ENCODE data around the gene TRAF2.
"Not testable (repeated sequence)": the region's sequence is repeated elsewhere in the genome, so short reads cannot be mapped to it uniquely, and the experiment has no call there.

TRAF2 gene

DNA sequence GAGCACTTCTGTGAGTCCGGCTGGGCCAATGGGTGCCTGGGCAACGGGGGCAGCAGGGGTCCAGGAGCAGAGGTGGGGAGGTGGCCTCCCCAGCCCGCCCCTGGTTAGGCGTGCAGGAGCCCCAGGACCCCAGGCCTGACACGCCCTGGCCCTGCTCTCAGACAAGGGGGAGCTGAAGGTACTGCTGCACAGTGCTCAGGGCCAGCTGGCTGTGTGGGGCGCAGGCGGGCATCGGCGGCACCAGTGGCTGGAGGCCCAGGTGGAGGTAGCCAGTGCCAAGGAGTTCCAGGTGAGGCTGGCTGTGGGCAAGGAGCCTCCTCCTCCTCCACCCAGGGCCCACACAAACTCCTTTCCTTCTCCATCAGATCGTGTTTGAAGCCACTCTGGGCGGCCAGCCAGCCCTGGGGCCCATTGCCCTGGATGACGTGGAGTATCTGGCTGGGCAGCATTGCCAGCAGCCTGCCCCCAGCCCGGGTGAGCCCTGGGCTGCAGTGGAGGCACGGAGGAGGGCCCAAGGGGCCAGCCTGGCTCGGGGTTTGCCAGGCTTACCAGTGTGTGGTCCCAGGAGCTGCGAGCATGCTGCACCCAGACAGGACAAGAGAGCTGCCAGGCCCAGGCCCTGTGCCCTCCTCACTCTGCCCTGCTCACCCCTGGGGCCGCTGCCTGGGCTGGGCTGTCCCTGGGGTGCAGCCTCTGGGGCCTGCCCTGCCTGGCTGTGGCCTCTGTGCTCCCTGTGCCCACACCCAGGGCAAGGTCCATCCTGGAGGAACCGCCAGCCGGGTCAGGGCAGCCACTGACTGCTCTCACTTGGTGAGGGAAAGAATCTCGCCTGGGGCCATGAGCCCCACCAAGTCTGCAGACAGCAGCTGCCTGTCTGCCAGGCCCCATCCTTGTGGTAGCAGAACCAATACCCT lies 27.2 kb upstream of the TRAF2 start:
- DNase-seq: no peak

DNA sequence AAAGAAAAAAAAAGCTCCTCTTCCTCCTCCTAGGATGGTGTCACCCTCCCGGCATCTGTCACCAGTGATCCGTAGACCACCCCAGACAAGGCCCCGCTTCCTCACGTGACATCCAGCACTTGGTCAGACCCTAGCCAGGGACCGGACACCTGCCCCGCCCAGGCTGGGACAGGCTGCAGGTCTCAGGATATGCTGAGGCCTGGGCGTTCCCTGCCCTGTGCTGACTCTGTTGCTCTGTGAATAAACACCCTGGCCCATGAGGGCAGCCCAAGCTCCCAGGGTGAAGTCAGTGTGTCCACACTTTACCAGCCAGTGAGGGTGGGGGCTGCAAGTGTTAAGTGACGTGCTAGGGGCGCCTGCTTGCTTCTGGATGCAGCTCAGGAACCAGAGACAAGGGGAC lies 25.8 kb upstream of the TRAF2 start:
- DNase-seq: no peak

DNA sequence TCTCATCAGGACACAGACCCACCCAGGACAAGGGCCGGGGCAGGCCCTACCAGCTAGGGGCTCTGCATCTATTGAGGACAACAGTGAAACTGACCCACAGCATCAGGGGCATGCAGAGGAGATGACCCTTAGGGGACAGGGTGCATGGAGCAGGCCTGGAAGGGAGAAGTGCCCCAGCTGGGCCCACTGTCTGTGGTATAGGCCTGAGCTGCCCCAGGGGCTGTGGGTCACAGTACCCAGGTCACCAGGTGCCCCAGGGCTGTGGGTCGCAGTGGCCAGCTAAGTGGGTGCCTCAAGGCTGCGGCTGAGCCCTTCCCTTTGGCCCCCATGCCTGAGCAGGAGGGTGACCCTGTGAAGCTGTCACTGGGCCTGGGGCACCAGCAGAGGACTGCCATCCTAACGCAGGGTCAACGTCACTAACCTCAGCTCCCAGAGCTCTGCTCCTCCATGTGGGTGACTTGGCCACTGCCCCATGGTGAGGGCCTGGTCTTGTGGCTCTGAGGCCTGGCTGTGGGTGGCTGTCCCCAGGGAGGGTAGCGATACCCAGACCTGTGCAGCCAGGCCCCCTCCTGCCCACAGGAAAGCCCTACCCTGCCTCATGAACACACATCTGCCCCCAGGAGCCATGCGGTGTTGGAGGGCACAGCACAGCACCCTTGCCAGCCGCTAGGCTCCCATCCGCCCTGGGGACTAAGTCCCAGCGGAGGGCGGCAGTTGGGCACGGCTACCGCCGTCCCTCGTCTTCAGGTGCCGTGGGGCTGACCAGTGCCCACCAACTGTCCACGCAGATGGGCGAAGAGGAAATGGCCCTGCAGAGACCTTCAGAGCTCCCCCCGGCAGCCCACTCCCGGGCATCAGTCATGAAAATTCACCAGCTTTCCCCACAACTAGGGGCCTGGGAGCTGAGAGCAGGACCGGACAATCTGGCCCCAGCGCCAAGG lies 25.1 kb upstream of the TRAF2 start:
- DNase-seq: no peak

DNA sequence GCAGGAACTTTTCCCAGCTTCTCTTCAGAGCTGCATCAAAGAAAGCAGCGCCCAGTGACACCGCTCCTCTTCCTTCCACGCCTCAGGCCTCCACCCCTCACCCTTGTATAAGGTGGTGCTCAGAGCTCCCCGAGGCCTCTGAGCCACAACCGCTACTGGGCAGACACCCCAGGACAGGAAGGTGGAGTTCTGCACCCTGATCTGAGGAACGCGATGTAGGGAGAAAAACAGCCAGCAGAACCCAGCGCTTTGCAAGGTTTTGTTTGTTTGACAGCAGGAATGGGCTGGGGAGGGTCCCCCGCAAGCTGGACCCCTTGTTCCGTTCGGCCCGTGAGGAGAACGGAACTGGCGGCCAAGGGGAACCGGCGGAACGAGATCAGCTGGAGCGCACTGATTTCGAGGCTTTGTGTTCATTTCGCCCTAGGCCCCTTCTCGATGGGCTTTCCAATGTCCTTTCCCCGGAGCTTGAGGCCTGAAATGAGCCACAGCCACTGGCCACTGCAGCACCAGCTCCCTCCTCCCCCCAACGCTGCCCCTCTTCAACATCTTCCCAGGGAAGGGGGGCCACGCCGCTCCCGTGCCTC lies 24.4 kb upstream of the TRAF2 start:
- DNase-seq: no peak

DNA sequence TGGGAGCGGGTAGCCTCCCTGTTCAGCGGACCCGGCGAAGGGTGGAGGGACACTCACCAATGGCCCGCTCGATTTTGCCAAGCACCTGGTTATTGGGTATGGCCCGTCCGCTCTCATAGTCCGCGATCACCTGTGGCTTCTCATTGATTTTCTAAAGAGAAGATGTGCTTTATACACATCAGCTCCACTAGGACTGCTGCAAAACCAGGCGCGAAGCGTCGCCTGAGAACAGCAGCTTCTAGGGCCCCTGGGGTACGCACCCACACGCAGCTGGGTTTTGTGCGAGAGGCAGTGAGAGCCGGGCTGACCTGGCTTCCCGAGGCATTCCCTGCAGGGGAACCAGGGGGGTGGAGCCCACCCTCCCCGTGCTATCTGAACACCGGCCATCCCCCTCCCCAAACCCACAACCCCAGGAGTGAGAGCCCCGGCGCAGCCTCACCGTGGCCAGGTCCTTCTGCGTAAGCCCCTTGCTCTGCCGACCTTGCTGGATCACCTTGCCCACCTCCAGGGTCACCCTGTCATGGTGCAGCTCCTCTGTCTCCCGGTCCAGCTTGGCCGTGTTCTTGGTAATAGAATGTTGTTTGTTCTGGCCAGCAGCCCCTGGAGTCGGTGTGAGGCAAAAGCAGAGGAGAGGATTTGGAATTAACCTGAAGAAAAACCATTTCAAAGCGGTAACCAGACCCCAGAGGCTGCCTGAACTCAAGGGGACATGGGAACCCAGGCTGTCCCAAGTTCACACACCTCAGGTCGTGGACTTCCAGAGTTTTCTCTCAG lies 23.3 kb upstream of the TRAF2 start:
- DNase-seq: no peak

DNA sequence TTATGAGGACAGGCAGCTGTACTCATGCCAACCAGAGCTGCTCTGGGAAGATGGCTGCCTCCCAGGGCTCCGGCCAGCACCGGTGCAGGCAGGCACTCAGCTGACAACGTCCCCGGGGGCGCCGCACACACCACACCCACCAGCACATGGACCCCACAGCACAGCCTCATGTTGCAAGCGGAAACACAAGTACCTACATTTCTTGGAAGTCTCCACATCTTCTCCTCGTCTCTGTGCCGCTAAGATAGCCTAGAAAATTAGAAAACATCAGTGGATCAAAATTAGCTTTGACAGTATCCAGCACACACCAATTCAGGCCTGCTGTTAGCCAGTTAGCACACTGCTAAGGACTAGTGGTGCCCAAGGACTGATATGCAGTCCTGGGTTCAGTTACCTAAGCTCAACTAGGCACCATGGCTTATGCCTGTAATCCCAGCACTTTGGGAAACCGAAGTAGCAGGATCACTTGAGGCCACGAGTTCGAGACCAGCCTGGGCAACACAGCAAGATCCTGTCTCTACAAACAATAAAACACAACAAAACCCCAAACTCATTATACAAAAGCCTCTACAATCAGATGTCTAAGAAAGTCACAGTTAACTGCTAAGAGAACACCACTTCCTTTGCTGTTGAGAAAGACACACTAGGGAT lies 22.6 kb upstream of the TRAF2 start:
- DNase-seq: no peak

DNA sequence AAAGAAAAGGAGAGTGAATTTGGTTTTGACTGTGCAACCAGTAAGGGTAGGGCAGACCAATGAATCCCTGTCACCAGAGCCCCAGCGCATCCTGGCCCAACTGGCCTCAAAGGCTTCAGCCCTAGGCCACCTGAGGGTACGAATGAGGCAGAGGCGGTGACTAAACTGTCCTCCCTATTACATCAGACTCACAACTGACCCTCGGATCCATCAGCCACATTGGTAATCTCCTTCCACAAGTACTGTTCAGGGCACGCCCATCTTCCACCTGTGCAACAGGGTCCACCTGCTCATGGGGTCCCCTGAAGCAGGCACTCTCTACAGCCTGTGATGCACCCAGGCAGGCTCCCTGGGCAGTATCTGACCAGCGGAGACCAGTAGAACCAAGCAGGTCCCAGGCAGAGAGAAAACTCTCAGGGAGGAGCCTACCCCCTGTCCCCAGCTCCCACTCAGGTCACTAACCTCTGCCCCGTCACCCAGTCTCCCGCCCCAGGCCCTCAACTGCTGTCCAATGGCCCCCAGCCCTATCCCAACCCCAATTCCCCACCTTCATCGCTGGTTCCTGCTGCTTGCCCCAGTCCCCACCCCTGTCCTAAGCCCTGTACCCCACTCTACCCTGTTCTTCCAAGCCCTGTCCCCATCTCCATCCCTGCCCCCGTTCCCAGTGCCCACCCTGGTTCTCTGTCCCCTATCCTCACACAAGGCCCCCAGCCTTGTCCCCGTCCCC lies 21.1 kb upstream of the TRAF2 start:
- DNase-seq: no peak

DNA sequence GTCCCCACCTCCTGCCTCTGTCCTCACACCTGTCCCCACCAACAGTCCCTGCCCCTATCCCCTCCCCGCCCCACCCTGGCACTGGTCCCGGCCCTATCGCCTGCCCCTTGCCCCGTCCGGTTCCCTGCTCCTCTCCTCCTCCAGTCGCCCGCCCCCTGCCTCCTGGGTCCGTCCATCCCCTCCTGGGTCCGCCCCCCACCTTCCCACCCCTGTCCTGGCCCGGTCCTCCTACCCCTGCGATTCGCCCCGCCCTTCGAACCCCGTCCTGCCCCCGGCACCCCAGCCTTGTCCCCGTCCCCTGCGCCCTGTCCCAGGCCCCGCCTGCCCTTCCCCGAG lies 20.6 kb upstream of the TRAF2 start:
- DNase-seq: no peak

DNA sequence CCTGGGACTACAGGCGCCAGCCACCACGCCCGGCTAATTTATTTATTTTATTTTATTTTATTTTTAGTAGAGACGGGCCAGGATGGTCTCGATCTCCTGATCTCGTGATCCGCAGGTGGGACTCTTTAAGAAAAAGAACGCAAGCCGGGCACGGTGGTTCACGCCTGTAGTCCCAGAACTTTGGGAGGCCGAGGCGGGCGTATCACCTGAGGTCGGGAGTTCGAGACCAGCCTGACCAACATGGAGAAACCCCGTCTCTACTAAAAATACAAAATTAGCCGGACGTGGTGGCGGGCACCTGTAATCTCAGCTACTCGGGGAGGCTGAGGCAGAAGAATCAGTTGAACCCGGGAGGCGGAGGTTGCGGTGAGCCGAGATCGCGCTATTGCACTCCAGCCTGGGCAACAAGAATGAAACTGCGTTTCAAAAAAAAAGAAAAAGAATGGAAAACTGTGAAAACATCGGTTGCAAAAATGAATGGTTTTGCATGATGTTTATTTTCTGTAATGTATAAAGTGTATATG lies 19.4 kb upstream of the TRAF2 start:
- DNase-seq: not testable (repeated sequence)

DNA sequence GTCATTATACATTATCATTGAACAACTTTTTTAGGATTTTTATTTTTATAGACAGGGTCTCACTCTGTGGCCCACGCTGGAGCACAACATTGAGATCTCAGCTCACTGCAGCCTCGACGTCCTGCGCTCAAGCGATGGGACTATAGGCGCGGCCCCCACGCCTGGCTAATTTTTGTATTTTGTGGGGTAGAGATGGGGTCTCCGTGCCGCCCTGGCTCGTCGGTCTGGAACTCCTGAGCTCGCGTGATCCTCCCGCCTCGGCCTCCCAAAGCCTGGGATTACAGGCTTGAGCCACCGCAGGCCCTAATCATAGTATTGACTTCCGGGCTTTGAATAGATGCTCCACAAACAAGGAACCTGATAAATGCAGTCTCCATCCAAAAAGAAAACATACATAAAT lies 18.8 kb upstream of the TRAF2 start:
- DNase-seq: no peak

DNA sequence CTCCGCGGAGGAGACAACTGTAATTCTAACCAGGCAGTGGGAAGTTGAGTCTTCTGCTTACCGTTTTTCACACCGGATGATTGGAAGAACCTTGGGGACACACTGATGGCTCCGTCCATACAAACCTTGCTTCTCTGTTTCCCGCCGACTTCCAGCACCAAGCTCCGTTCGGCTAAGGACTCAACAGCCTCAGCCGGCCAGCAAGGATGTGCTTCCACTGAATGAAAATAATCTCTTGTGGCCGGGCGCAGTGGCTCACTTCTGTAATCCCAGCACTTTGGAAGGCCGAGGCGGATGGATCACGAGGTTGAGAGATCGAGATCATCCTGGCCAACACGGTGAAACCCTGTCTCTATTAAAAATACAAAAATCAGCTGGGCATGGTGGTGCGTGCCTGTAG lies 18.4 kb upstream of the TRAF2 start:
- no peak for DNase-seq

DNA sequence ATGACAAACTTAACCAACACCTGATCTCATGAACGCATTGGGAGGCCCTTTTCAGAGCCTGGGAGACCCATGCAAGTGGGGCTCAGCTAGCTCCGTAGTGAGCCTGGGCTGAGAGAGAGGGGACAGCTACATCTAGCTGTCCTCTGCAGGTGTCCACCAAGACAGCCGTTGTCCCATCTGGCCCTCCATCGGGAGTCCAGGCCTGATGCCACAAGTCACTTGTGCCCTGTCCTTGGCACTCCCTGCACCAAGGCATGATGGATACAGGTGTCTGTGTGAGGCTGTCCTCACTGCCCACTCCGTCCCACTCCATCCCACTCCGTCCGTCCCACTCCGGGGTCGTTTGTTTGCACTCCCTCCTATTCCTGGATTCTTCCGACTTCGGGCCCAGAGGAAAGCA lies 17.7 kb upstream of the TRAF2 start:
- DNase-seq: no peak

DNA sequence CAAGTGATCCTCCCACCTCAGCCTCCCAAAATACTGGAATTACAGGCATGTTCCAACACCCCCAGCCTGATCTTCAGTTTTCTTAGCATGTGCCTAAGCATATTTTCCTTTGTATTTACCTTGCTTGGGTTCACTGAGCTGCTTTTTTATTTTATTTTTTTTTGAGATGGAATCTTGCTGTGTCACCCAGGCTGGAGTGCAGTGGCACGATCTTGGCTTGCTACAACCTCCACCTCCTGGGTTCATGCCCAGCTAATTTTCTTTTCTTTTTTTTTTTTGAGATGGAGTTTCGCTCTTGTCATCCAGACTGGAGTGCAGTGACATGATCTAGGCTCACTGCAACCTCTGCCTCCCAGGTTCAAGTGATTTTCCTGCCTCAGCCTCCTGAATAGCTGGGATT lies 16.7 kb upstream of the TRAF2 start:
- DNase-seq: not testable (repeated sequence)

DNA sequence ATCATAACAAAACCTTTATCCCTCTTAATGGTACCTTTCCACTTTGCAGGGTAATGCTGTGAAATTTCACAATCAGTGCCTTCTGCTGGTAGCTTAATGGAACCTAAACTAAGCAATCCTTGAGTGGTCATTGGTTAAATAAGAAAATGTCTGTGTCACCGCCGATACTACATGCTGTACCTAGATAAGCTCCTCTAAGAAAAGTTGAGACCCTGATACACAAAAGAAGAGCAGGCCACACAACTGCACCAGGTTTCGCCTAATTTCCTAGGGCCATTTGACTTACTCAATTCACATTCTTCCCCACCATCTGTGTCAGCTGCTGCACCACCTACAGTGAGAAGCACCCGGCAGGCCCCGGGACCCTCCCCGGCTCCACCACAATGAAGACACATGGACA lies 11.2 kb upstream of the TRAF2 start:
- peak; percentile 4 for DNase-seq

DNA sequence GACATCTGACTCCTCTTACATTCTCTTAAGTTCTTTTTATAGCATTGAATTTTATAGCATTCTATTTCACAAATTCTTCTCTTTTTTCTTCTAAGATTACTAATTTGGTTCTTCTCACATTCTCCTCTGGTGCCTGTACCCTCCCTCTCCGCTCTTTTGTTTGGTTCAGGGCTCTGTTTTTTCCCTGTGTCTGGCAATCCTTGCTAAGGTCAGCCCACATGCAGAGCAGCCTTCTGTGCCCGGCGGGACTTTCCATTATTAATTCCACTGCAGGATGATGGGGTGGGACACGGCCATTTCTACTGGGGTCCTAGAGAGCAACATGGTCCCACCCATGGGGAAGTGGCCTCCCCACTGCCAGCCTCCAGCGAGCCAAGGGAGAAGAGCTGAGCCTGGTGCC lies 9.8 kb upstream of the TRAF2 start:
- DNase-seq: no peak

DNA sequence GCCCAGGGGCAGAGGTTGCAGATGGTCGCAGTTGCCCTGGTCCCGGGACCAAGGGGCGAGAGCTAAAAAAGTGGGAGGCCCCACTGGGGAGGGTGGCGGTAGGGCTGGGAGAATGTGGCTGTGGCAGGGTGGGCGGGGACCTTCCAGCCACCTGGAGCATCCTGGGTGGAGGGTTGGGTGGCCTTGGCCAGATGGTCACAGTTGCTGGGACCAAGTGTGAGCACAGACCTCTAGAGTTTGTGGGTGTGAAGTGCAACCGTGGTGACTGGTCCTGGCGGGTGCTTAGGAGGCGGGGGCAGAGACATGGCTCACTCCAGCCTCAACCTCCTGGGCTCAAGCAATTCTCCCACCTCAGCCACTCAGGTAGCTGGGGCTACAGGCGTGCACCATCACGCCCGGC lies 5.7 kb upstream of the TRAF2 start:
- no peak for DNase-seq

DNA sequence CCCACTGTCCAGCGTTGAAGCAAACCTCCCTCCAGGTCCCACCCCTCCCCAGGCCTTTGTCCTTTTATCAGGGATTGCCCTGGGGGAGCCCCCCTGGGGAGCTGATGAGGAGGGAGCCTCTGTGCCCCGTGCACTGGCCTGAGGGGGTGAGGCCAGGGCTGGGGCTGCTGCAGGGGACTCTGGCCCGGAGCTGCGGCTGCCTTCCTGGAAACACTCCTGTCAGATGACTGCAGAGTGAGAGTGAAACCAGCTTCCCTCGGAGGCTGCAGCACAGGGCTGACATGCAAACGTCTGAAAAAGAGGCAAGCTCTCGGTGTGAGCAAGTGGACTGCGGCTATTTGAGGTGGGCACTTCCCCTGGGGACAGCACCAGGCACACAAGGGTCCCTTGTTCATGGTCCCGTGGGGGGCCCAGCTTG lies 4.6 kb upstream of the TRAF2 start:
- DNase-seq: no peak

DNA sequence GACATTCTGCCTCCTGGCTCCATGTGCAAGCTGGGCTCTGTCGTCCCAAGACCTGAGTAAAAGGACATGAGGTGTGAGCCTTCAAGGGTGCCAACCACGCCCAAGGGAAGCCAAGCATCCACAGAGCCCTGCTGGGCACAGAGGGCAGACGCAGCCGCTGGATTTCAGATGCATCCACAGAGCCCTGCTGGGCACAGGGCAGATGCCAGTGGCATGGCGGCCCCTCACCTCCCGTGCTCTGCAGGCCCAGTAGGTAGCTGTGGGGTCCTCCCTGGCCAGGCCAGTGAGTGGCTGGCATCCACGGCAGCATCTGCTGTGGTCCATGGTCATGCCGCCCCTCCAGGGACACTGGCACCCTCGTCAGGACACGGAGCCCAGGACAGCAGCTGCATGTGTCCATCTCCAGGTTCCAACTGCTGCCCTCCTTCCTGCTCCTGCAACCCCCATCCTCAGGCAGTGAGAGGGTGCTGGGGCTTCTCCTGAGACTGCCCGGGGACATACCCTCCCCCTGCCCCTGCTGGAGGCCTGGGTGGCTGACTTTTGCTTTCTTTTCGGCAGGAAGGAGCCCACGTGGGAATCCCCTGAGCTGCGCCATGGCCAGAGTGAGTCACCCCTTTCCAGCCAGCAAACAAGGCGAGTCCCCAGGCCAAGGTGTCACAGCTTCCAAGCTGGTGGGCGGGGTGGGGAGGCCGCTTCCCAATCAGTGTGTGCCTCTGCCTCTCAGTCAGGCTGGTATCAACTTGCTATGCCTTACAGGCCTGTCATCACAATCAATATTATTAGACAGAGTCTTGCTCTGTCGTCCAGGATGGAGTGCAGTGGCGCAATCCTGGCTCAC lies 4.0 kb upstream of the TRAF2 start:
- peak; percentile 92 for DNase-seq

DNA sequence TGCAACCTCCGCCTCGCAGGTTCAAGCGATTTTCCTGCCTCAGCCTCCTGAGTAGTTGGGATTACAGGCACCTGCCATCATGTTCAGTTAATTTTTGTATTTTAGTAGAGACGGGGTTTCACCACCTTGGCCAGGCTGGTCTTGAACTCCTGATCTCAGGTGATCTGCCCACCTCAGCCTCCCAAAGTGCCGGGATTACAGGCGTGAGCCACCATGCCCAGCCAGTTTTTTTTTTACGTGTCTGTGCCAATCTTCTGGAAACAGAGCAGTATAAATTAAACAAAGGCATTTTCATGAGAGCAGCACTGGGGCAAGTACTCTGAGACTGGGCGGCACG lies 3.4 kb upstream of the TRAF2 start:
- DNase-seq: not testable (repeated sequence)

DNA sequence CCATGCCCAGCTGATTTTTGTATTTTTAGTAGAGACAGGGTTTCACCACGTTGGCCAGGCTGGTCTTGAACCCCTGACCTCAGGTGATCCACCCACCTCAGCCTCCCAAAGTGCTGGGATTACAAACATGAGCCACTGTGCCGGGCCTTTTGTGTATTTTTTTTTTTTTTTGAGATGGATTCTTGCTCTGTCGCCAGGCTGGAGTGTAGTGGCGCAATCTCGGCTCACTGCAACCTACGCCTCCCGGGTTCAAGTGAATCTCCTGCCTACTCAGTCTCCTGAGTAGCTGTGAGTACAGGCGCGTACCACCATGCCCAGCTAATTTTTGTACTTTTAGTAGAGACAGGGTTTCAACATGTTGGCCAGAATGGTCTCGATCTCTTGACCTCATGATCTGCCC lies 2.6 kb upstream of the TRAF2 start:
- DNase-seq: not testable (repeated sequence)
